Measurements from ENCODE around the gene C6orf132. TPM values are rescaled to one million over a fixed set of nuclear protein-coding genes. Genes with fewer than 3 reads are reported as not detected.

C6orf132 gene
- total RNA-seq, 2 donors from 2014 or later, result 2.3 to 5.5 TPM

DNA sequence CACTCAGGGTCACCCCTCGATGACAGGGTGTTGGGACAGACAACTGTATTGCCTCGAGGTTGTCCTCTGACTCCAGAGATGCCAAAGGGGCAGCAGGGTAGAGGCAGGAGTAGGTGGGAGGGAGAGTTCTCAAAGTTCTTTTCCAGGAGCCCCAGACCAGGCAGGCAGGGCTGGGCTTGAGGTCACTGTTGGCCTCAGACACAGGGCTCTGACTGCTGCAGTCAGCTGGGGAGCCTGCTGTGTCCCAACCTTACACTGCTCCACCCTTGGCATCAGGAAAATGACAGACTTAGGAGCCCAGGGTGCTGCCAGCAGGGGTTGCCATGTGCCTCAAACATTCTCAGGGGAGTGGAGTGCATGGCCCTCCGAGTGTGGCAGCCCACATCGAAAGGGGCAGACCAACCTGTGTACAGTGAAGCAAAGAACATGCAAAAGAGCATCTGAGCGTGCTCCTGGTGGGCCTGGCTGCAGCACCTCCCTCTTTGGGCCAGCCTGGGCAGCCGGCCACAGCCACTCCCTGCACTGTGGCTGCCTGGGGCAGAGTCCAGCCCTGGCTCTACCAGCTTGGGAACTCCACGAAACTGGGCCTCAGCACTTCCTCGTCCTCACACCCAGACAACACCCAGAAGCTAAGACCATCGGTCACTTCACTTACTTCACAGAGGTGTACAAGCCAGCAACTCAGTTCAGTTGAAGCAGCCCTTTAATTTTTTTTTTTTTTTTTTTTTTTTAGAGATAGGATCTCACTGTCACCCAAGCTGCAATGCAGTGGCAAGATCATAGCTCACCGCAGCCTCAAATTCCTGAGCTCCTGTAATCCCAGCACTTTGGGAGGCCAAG lies 24.0 kb downstream of the C6orf132 start:
- DNase-seq (ENCODE audit: low spot score), result no peak
- intact Hi-C loops (cut with DNase I), result no loop called here

DNA sequence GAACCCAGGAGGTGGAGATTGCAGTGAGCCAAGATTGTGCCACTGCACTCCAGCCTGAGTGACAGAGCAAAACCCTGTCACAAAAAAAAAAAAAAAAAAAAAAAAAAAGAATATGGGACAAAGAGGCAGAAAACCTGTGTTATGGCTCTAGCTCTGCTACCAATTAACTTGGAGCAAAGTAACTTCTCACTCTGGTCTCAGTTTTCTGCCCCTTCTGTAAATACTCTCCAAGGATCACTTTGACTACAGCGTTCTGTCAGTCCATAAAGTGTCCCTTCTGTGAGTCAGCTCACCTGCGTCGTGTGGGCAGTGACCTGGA lies 24.6 kb downstream of the C6orf132 start:
- intact Hi-C loops (cut with DNase I), result loop anchor here in 1 of 2 donors (1.0 kb wide), 1 partner anchor 14 kb away; no protein-coding TSS in a partner anchor
- DNase-seq (ENCODE audit: low spot score), result no peak

DNA sequence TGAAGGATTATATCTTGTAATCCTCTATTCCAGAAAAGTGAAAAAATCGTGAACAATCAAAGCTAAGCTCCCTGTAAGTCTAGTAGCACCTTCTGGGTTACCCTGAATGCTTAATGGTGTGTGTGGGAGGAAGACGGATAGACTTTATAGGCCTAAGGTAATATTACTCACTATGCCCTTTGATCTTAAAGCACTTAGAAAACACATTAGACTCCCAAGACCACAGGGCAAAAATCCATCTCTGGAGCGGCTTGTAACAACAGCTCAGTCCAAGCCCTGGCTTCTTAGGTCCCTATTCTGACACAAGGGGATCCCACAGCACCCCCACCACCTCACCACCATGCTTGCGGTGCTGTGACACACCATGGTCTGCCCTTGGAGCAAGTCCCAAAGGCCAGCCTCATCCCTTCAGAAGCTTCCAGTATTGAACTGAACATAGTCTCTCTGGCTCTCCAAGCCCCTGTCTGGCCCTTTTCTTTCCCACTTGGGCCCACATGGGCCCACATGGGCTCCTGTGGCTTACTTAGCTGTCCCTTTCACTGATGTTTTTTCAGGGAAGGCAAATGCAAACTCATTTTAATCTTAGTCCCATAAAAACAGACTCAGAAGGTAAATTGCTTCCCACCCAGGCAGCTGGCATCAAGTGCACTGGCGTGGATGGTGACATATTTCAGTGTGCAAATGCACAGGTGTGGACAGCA lies 28.3 kb downstream of the C6orf132 start:
- no peak for DNase-seq (ENCODE audit: low spot score)
- intact Hi-C loops (cut with DNase I), result no loop called here

DNA sequence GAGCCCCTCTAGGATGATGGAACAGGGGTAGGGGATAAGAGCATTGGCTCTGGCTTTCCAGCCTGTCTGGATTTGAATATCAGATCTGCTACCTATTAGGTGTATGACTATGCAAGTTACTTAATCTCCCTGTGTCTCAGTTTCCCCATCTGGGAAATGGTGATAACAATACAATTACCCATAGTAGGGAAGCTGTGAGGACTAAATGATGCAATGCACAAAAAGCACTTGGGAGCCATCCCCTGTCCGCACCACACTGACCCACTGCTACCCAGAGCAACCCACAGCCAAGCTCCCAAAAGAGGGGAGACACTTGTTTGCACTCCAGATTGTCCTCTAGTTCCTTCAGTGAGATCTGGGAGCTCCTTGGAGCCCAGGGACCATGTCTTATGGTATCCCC lies 30.1 kb downstream of the C6orf132 start:
- intact Hi-C loops (cut with DNase I), result no loop called here
- DNase-seq (ENCODE audit: low spot score), result no peak

DNA sequence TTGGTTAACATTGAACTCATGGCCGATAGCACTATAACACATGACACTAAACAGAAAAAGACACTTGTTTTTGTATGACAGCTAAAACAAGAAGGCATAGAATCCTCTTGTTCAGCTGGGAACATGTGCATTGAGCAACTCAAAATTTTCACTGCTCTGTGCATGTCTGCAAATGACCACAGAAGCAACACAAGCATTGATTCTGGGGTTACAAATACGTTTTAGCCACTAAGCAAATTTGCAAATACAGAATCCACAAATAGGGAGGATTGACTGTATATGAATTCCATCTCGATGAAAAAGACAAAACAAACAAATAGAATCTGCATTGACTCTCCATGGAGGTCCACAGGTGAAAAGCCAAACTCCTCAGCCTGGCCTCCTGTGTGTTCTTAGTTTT lies 31.7 kb downstream of the C6orf132 start:
- intact Hi-C loops (cut with DNase I), result no loop called here
- no peak for DNase-seq (ENCODE audit: low spot score)

DNA sequence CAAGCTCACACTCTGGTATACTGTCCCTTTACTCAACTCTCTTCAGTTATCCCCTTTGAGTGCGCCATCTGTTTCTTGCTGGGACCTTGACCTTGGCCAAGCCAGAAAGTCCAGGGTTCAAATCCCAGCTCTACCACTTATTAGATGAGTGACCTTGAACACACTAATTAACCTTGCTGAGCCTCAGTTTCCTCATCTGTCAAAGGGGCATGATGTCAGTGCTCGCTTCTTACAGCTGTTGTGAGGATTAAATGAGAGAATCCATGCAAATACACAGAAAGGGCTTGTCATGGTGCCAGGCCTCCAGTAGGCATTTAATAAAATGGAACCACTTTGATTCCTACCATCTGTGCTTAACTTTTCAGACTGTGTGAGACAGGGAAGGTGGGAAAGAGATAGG lies 34.3 kb downstream of the C6orf132 start:
- intact Hi-C loops (cut with DNase I), result no loop called here

DNA sequence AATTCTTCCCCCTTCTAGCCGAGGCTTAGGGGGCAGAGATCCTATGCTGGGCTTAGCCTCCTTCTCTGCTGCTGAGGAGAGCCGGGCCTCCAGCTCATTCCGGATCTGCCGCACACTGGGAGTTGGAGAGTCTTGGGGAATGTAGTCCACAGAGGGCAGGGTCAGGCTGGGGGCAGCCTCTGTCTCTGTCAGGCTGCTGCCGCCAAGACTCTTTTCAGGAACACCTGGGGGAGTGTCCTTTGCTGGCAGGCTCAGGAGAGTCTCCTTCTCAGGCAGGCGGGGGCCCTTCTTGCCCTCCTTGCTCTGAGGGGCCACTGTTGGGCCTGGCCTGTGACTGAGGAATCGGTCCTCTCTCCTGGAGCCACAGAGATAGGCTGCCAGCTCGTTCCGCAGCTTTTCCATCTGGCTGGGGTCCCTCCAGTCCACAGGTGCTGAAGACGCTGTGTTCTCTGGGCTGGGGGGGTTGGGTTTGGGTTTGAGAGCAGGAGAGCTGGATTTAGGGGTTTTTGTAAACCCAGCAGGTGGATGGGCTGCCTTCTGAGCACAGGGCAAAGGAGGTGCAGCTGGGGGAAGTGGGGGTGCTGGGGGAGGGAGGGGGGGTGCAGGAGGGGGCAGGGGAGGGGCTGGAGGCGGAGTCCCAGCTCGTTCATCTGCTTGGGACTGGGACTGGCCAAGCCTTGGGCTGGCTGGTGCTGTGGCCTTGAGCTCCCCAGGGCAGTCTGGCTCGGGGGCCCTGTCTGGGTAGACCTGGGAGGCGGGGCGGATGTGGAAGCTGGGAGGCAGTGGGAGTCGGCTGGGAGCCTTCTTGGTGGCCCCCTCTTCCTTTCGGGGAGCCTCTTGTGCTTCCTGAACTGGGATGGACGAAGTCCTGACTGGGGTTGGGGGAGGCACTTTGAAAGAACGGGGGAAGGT lies 36.1 kb downstream of the C6orf132 start:
- intact Hi-C loops (cut with DNase I), result no loop called here
- no peak for DNase-seq (ENCODE audit: low spot score)

More for the DNA sequence above, 34.3 kb downstream of the C6orf132 start:
- DNase-seq (ENCODE audit: low spot score), result no peak

DNA sequence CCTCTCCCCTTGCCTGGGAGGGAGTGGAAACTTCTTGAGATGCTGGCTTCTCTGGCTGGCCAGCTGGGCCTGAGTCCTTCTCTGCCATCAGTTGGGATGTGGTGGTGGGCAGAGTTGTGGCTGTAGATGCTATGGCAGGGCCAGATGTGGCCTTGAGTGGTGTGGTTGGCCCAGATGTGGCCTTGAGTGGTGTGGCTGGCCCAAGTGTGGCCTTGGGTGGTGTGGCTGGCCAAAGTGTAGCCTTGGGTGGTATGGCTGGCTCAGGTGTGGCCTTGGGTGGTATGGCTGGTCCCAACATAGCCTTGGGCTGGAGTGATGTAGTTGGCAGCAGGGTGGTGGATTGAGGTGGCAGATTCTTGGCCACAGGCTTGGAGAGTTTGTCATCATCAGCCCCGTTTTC lies 36.7 kb downstream of the C6orf132 start:
- DNase-seq (ENCODE audit: low spot score), result no peak
- intact Hi-C loops (cut with DNase I), result no loop called here

DNA sequence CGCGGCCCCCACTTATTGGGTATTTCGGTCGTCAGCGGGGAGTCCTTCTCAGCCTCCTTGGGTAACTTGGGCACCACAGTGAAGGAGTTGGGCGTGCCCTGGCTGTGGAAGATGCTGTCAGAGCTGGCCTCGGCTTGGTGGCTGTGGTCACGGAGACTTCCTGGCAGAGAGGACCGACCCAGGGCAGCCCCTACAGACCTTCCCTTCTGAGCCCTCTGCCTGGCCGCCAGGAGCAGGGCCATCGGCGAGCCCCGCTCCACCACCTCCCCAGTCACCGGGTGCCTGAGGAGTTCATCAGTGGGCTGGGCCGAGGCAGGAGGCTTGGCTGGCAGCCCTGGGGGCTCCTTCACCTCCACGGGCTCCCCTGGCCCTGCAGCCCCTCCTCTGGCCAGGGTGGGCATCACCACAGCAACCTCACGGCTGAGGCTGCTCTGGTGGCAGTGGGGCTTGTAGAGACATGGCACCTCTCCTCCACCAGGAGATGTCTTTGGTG lies 37.2 kb downstream of the C6orf132 start:
- DNase-seq (ENCODE audit: low spot score), result no peak
- intact Hi-C loops (cut with DNase I), result no loop called here

DNA sequence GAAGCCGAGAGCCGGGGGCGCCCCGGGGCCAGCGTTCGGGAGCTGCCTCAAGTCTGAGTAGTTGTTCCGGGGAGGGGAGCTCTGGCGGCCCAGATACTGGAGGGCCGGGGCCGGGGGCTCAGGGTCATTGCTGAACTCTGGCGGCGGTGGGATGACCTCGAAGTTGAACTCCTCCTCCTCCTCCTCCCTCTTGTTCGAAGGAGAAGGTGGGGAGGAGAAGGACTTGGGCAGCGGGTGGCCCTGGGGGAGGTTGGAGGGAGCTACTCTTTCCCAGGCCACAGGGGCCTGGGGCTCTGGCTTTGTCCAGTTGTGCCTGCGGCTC lies 37.7 kb downstream of the C6orf132 start:
- intact Hi-C loops (cut with DNase I), result no loop called here
- no peak for DNase-seq (ENCODE audit: low spot score)

DNA sequence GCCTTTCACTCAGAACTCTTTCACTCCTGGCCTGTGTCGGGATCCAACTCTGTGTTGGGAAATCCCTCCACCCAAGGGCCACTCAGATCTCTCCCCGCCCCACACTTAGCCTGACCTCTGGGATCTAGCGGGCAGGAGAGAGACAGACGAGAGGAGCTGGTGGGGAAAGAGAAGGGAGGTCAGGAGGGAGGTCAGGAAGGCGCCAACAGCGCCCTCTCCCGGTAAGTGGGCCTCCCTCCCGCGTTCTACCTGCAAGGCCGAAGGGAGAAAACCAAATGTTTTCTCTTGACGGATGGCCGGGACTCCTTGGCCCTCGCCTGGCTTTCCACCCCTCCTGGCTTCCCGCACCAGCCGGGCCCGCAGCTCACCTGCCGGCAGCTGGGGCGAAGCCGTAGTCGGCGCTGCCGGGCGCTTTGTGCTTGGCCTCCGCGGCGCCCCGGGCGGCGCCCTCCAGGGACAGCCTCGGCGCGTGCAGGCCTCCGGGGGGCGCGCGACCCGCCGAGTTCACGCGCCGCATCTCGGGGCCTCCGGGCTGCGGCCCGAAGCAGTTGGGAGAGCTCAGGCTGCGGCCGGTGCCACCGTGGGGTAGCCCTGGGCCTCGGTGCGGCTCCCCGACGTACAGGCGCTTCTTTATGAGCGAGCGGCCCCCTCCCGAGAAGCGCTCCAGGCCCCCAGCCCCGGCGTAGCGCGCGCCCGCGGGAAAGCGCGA lies 38.2 kb downstream of the C6orf132 start:
- peak; percentile 91 for DNase-seq (ENCODE audit: low spot score)
- intact Hi-C loops (cut with DNase I), result no loop called here

DNA sequence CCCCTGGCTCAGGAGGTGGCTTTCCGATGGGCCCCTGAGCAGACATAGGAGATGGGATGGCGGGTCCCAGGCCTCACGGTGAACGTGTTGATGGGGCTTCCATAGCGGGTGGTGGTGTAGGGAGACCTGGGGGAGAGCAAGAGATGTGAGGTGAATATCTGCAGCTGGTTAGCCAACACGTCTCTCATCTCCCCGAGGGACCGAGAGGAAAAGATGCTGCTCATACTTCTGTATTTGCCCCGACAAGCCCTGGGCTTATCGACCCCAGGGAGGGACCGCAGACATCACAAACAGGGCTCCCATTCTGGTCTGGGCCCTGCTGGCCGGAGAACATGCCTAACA lies 38.7 kb downstream of the C6orf132 start:
- DNase-seq (ENCODE audit: low spot score), result no peak

DNA sequence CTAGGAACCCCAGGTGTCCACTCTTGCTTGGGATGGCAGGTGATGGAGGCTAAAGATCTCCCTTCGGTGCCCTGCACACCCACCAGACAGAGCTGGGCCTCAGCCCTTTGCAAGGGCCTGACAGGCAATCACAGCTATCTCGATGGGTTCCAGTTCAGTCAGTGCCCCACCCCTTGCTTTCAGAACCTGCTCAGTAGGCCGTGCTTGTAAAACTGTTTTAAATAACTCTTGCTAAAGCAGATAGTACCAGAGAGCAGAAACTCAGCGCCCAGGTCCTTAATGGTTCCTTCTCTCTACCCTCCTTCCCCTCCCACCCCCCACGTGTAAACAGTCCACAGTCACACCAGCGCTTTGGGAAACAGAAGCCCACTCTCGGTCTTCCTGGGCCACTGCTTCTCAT lies 39.2 kb downstream of the C6orf132 start:
- no peak for DNase-seq (ENCODE audit: low spot score)

More for the DNA sequence above, 38.7 kb downstream of the C6orf132 start:
- intact Hi-C loops (cut with DNase I), result no loop called here

DNA sequence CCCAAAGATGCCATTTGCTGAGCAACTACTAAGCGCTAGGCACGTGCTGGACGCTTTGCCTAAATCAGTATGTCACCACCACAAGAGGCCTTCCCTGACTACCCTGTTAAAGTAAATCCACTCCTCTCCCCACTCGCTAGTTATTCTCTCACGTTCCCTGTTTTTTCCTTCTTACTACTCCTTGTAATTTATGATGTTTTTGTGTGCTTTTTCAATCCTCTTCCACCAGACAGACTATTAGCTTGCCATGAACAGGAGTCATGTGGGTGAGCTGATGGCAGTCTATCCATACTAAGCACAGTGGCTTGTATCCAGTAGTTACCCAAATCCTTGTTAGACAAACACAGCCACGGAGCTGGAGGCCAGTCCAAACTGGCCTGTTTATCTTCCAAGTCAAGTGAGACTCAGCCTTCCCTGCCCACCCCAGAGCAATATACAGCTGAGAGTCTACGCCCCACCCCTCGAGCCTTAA lies 41.2 kb downstream of the C6orf132 start:
- intact Hi-C loops (cut with DNase I), result no loop called here
- no peak for DNase-seq (ENCODE audit: low spot score)

More for the DNA sequence above, 39.2 kb downstream of the C6orf132 start:
- intact Hi-C loops (cut with DNase I), result no loop called here

DNA sequence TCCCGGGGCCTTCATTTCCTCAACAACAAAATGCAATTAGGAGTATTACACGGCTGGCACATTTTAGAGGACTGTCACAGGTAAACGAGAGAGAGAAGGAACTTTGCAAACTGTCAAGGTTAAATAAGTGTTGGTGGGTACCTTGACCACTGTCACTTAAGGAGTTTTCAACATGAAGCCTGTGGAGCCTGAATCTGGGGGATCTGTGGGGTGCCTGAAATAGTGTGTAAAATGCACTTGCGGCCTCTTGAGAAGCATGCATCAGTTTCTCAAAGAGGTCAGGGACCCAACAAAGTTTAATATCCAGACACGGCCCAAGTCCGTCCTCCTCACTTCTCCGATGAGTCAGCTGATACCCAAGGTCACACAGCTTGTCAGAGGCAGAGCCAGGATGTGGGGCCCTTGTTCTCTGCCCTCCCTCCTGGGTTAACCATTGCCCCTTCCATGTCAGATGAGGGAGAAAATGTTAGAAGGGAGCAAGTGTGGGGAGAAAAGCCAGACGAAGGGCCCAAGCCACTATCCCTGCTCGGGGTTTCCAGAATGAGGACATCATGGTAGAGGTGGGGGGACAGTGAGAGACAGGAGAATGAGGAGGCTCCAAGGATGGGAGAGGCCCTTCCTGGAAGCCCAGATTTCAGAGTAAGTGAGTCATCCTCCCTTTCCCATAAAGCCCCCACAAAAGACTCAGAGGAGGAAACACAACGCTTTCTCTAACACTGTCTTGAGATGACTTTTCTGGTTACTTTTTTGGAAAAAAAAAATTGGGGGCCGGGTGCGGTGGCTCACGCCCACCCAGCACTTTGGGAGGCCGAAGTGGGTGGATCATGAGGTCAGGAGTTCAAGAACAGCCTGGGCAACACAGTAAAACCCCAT lies 42.2 kb downstream of the C6orf132 start:
- intact Hi-C loops (cut with DNase I), result no loop called here
- no peak for DNase-seq (ENCODE audit: low spot score)

DNA sequence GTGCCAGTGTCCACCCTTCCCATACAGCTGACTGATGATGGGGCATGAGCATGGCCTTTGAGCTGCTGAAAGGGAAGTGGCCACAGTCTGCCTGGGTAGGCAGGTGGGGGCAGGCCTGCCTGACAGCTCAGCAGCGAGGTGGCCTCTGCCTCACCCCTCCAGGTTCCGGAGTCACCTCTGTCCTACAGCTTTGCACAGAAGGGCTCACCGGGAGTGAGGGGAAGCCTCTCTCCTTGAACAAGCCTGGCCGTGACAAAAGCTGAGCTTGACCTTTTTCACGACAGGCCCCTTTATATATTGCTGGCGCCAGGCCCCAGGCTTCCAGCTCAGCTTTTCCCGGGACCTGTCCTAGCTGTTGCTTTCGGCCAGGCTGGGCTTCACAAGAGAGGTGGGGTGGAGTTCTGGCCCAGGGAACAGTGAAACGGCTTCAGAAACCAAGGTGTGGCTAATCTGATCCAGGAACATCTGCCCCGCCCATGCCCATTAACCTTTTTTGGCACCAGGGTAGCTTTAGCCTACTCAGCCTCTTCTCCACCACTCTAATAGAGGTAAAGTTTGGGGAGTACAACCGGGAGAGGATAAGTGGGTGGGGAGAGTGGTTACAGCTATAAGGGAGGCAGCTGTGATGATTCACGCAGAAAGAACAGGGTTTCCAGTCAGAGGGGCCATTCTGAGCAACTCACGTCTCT lies 42.9 kb downstream of the C6orf132 start:
- intact Hi-C loops (cut with DNase I), result no loop called here

DNA sequence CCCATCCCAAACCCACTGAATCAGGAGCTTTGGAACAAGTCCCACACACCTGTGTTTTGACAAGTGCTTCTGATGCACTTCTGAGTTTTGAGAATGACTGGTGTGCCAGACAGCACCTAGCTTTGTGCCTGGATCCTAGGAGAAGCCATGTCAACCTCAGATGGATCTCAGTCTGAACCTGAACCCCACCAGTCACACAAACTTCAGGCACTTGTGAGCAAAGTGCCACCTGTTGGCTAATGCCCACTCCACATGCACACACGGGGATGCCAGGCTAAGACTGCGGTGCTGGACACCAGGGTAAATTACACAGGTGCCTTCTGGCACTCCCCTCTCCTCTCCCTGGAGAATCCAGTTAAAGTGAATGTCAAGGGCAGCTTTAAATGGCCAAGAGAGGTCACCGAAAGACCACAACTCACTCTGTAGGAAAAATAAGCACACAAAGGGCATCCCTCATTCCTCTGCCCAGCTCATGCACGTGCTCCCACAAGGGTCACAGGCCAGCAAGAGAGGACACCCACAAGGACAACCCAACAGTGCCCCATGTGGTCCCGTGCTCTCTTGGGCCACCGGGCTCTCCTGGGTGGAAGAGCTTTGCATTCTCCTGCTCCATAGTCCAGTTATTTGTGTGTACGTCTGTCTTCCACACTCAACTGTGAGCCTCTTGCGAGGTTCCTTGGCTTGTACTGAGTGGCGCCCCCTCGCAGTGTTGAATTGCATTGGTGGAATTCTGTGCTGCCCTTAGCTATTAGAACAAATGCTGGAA lies 46.5 kb downstream of the C6orf132 start:
- intact Hi-C loops (cut with DNase I), result no loop called here
- no peak for DNase-seq (ENCODE audit: low spot score)

More for the DNA sequence above, 42.9 kb downstream of the C6orf132 start:
- no peak for DNase-seq (ENCODE audit: low spot score)
